Iris pigment epithelial cell (primary cell): ENCODE data around the gene SLC25A13.
A peak's percentile ranks its signal among the peaks of the same experiment; 100 is the strongest.
"Not testable (repeated sequence)": the region's sequence is repeated elsewhere in the genome, so short reads cannot be mapped to it uniquely, and the experiment has no call there.

Experiments used
- DNase-seq: peaks from one replicate; pipeline ENCODE4 v3.0.0-alpha.2; 2011; ENCODE audit warnings: low read depth

The SLC25A13 gene

GRCh38 chr7:96321658-96322372, at the start of gene SLC25A13:
Gene SLC25A13 (minus strand): TSS chr7:96322098. CDS start chr7:96321956, 142 bp downstream.
- peak; percentile 89 for DNase-seq

- not testable (repeated sequence) for DNase-seq
These were observed 44.0 kb upstream of the SLC25A13 start for GRCh38 chr7:96365916-96366315.

- DNase-seq = peak; percentile 2
These were observed 39.4 kb upstream of the SLC25A13 start for GRCh38 chr7:96361116-96361857.

- no peak for DNase-seq
These were observed 38.0 kb upstream of the SLC25A13 start for GRCh38 chr7:96359876-96360275.

GRCh38 chr7:96358236-96358971, 36.5 kb upstream of the SLC25A13 start:
- DNase-seq = not testable (repeated sequence)

GRCh38 chr7:96355990-96356506, 34.1 kb upstream of the SLC25A13 start:
- no peak for DNase-seq

- no peak for DNase-seq
These were observed 33.0 kb upstream of the SLC25A13 start for GRCh38 chr7:96354881-96355280.

GRCh38 chr7:96349572-96349971, 27.7 kb upstream of the SLC25A13 start:
- DNase-seq = no peak

- DNase-seq = no peak
These were observed 25.6 kb upstream of the SLC25A13 start for GRCh38 chr7:96347471-96347870.

- no peak for DNase-seq
These were observed 24.5 kb upstream of the SLC25A13 start for GRCh38 chr7:96346293-96346953.

GRCh38 chr7:96344236-96344635, 22.3 kb upstream of the SLC25A13 start:
- DNase-seq = peak; percentile 9

GRCh38 chr7:96342049-96342448, 20.2 kb upstream of the SLC25A13 start:
- no peak for DNase-seq

GRCh38 chr7:96337519-96337918, 15.6 kb upstream of the SLC25A13 start:
- peak; percentile 28 for DNase-seq

GRCh38 chr7:96332325-96332724, 10.4 kb upstream of the SLC25A13 start:
- no peak for DNase-seq

- no peak for DNase-seq
These were observed 9.9 kb upstream of the SLC25A13 start for GRCh38 chr7:96331775-96332174.

- no peak for DNase-seq
These were observed 9.3 kb upstream of the SLC25A13 start for GRCh38 chr7:96331233-96331632.

- DNase-seq = no peak
These were observed 8.3 kb upstream of the SLC25A13 start for GRCh38 chr7:96330193-96330592.

- DNase-seq = no peak
These were observed 7.3 kb upstream of the SLC25A13 start for GRCh38 chr7:96329241-96329640.

- DNase-seq = no peak
These were observed 6.1 kb upstream of the SLC25A13 start for GRCh38 chr7:96328016-96328415.

- no peak for DNase-seq
These were observed 5.5 kb upstream of the SLC25A13 start for GRCh38 chr7:96327429-96327828.

- DNase-seq = not testable (repeated sequence)
These were observed 4.9 kb upstream of the SLC25A13 start for GRCh38 chr7:96326752-96327151.
